K562 (cell line): ENCODE data around the gene HORMAD1. TPM values are rescaled to one million over a fixed set of nuclear protein-coding genes. Genes with fewer than 3 reads are reported as not detected.

Experiments used
- ATAC-seq: fragments of 200-7000 bp; cut with Tn5 transposase; 3 replicates; pipeline ENCODE4 v1.9.1; 2020; ENCODE audit warnings: moderate library complexity
- BruUV-seq: library from RNA; stranded (reverse); fragments of 400-500 nt; replicated peaks from 2 replicates; lab custom pipeline; 2021; lab: Mats Ljungman, UMichigan
- CTCF ChIA-PET: fragments of 300-600 bp; formaldehyde crosslinking; extraction: SDS; loops from one replicate; lab custom pipeline; 2021; ENCODE audit warnings: low intra/inter-chr PET ratio; lab: Yijun Ruan, JAX
- POLR2A ChIA-PET: fragments of 300-600, 350-650 bp; sonication (Branson Sonifier 250); formaldehyde crosslinking; extraction: SDS; loops from one replicate; lab custom pipeline; 2021; ENCODE audit warnings: antibody characterized with exemption, inconsistent platforms; lab: Yijun Ruan, JAX
- DNase-seq, 4 experiments: peaks; one replicate each; pipeline versions ENCODE4 v3.0.0 to v3.0.0-alpha.2; 2011 to 2018; ENCODE audit warnings: low spot score in 3 of 4, mixed read lengths in 3 of 4; ENCODE audit errors: extremely low read depth in 1 of 4
- FAIRE-seq: peaks from 2 replicates; lab custom pipeline; 2011; peaks lifted over from hg19 to GRCh38; lab: Jason Lieb, UNC
- H2AFZ ChIP-seq: 2 replicates; pipeline ENCODE4 v1.6.0; 2011; ENCODE audit warnings: low read depth, low read length, control low read depth, inconsistent platforms
- H3K27ac ChIP-seq: fragments of 200-600 bp; 3 replicates; pipeline ENCODE4 v1.8.0; 2011; ENCODE audit warnings: low read depth, mild to moderate bottlenecking, control low read depth, inconsistent platforms, low read length, moderate library complexity, mixed read lengths; ENCODE audit errors: extremely low read depth
- H3K27me3 ChIP-seq, 2 experiments: fragments of 300-600 bp in 1 of 2; 2 replicates in 1 of 2; 3 replicates in 1 of 2; pipeline versions ENCODE4 v1.6.0 to v1.8.0; 2011; ENCODE audit warnings: inconsistent platforms in 2 of 2, low read length in 2 of 2, mild to moderate bottlenecking in 1 of 2, mixed read lengths in 1 of 2, moderate library complexity in 1 of 2; ENCODE audit not compliant: control insufficient read depth in 2 of 2, insufficient read depth in 2 of 2
- H3K36me3 ChIP-seq: fragments of 300-600 bp; 3 replicates; pipeline ENCODE4 v1.8.0; 2011; ENCODE audit warnings: mild to moderate bottlenecking, low read length, inconsistent platforms; ENCODE audit not compliant: control insufficient read depth, insufficient read depth
- H3K4me1 ChIP-seq, 2 experiments: fragments of 200-600 bp in 1 of 2; replicated peaks in 1 of 2; 2 replicates in 1 of 2; 3 replicates in 1 of 2; pipeline versions ENCODE4 v1.5.1 to v1.8.0; 2011; ENCODE audit warnings: inconsistent platforms in 2 of 2, low read length in 2 of 2, mild to moderate bottlenecking in 1 of 2, mixed read lengths in 1 of 2, moderate library complexity in 1 of 2; ENCODE audit not compliant: control insufficient read depth in 2 of 2, insufficient read depth in 2 of 2
- H3K4me2 ChIP-seq: 2 replicates; pipeline ENCODE4 v1.6.1; 2011; ENCODE audit warnings: low read length, control low read depth, inconsistent platforms, mixed read lengths; ENCODE audit not compliant: insufficient read depth
- H3K4me3 ChIP-seq: fragments of 200-600 bp; sonication (generic), shearing (Covaris generic); 2 replicates; pipeline ENCODE4 v1.5.1; 2016; ENCODE audit warnings: control low read depth, inconsistent platforms
- H3K79me2 ChIP-seq: fragments of 200-600 bp; 3 replicates; pipeline ENCODE4 v1.8.0; 2011; ENCODE audit warnings: low read length, inconsistent platforms; ENCODE audit not compliant: control insufficient read depth, insufficient read depth
- H3K9ac ChIP-seq, 2 experiments: 2 replicates each; pipeline versions ENCODE4 v1.6.0 to v1.6.1; 2011; ENCODE audit warnings: low read depth in 2 of 2, low read length in 2 of 2, control low read depth in 1 of 2, inconsistent platforms in 1 of 2, mild to moderate bottlenecking in 1 of 2, mixed read lengths in 1 of 2; ENCODE audit not compliant: insufficient read depth in 1 of 2
- H3K9me1 ChIP-seq: one replicate; pipeline ENCODE4 v1.6.0; 2011; ENCODE audit warnings: inconsistent platforms, mild to moderate bottlenecking, low read length, moderate library complexity; ENCODE audit not compliant: control insufficient read depth, insufficient read depth
- H3K9me3 ChIP-seq: replicated peaks from 2 replicates; pipeline ENCODE4 v1.5.1; 2011; ENCODE audit warnings: low read depth, low read length, inconsistent platforms; ENCODE audit not compliant: control insufficient read depth, insufficient read depth
- H4K20me1 ChIP-seq: replicated peaks from 2 replicates; pipeline ENCODE4 v1.6.1; 2011; ENCODE audit warnings: low read length, inconsistent platforms, mixed read lengths; ENCODE audit not compliant: control insufficient read depth, insufficient read depth
- CEBPB ChIP-seq: fragments of 450-650 bp; IDR thresholded peaks from 2 replicates; pipeline ENCODE4 v1.6.1; 2016; ENCODE audit warnings: missing genetic modification characterization, missing compliant biosample characterization
- CEBPG ChIP-seq, 3 experiments: fragments of 200-800 bp in 1 of 3; sonication (Bioruptor generic) in 1 of 3; sonication (generic) in 1 of 3; formaldehyde crosslinking in 1 of 3; IDR thresholded peaks in 2 of 3; conservative IDR thresholded peaks in 1 of 3; 2 replicates each; pipeline versions ENCODE4 v1.6.1 to v1.8.0; 2016 to 2022; ENCODE audit warnings: missing compliant biosample characterization in 2 of 3, missing genetic modification characterization in 2 of 3, mild to moderate bottlenecking in 1 of 3, missing genetic modification reagents in 1 of 3
- RBM22 ChIP-seq: fragments of 200-400 bp; formaldehyde crosslinking; IDR thresholded peaks from 2 replicates; pipeline ENCODE4 v1.6.1; 2018; ENCODE audit warnings: low read length, low read depth; ENCODE audit not compliant: poor library complexity, severe bottlenecking
- RBM39 ChIP-seq: fragments of 200-400 bp; formaldehyde crosslinking; optimal IDR thresholded peaks from 2 replicates; pipeline ENCODE3; 2018; ENCODE audit warnings: low read depth, low read length
- ZNF77 ChIP-seq: fragments of 250-450 bp; sonication (Bioruptor Pico); IDR thresholded peaks from 2 replicates; pipeline ENCODE4 v1.5.0; 2020
- WGBS: fragments of 100-300 bp; shearing (Covaris generic); methylation state at CpG from one replicate; pipeline ENCODE4 v1.1.6; 2016; ENCODE audit warnings: low coverage, mixed read lengths; ENCODE audit not compliant: insufficient coverage; ENCODE audit errors: missing lambda C conversion rate; 5-methylcytosine and 5-hydroxymethylcytosine counted together
- in situ Hi-C: fragments of 300-500 bp; cut with MboI; formaldehyde crosslinking; loops from 4 replicates; pipeline ENCODE4 v1.15.0; 2018; ENCODE audit warnings: inconsistent platforms, mixed read lengths
- intact Hi-C: fragments of 100-400 bp; cut with micrococcal nuclease; formaldehyde crosslinking; loops from 2 replicates; pipeline ENCODE4 v1.14.2; 2022
- polyA plus RNA-seq, 8 experiments: library from polyadenylated mRNA; depleted of rRNA in 4 of 8; stranded (reverse) in 5 of 8; unstranded in 3 of 8; fragments of >200 nt; fragmentation: Nextera tagmentation in 2 of 8; fragmentation: Illumina TruSeq in 1 of 8; extraction: Ambion mirVana in 2 of 8; extraction: Trizol in 1 of 8; gene quantifications; 2 replicates each; pipeline versions ENCODE4 v1.2.1 to v1.2.3, GENCODE V29; 2011 to 2014; ENCODE audit warnings: inconsistent platforms in 1 of 8, missing spikeins in 1 of 8
- total RNA-seq, 7 experiments: library from RNA; depleted of rRNA in 6 of 7; stranded (reverse); fragments of >200 nt in 6 of 7; fragmentation: Illumina TruSeq in 2 of 7; extraction: Trizol in 2 of 7; gene quantifications; 2 replicates each; pipeline versions ENCODE4 v1.2.1 to v1.2.3, GENCODE V29; 2011 to 2021; ENCODE audit warnings: low replicate concordance in 1 of 7

The HORMAD1 gene
- total and polyA plus RNA-seq, 9 of the 15 experiments (the other 6 are each of a cell fraction or from before 2014, with no cell fraction given), result not detected

DNA sequence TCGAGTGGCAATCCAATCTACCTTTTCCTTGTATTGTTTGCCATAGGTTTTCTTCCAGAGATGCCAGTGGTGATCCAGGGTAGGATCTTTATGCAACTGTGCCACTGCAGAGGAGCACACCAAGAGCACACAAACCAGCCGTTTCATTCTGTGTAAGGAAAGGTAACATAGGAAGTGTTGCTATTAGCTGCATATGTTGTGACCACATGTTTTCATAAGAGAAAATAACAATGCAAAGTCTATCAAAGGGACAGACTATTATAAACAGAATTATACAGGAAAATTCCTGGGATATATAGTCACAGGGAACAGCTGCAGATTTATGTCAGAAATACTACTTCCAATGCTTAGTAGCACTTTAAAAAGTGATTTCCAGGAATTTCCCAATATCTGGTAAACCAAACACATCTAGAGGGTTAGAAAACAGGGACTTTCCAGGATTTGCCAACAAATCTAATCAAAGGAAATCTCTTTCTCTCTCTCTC is 44.0 kb upstream of the HORMAD1 start:
- H3K27ac ChIP-seq, result peak overlapping the region; percentile 47; the same call in 2 of the 3 replicates
- H3K4me2 ChIP-seq, result peak overlapping the region; percentile 56
- TF ChIP-seq RBM22 (no peak), RBM39 (no peak), CEBPB (0 out of 2 replicates have a peak, but pooled peaks have one; percentile 26), CEBPG (CRISPR knock-in tag; IDR thresholded peaks at IDR 0.05) (no peak), CEBPG (tag; conservative IDR thresholded peaks at IDR 0.05 in 1 of 2, IDR thresholded peaks at IDR 0.05 in 1 of 2) (peak; percentile 22 to 51; a peak in 1 of 4 replicates), ZNF77 (CRISPR knock-in tag) (no peak)
- intact Hi-C loops, result no loop called here
- H3K4me3 ChIP-seq, result peak overlapping the region; percentile 16; the same call in 1 of the 2 replicates
- CTCF ChIA-PET, result no interaction called here
- WGBS, result 55% methylated on average over 2 of the region's 2 CpGs
- in situ Hi-C loops, result no loop called here
- no TSS peak for BruUV-seq
- FAIRE-seq (no peak), ATAC-seq (peak; percentile 41; the same call in 2 of the 3 replicates), DNase-seq (no peak)
- H2AFZ ChIP-seq, result peak overlapping the region; percentile 96
- no peaks in the 10 kb centered on the region for H3K9me1 ChIP-seq
- H3K79me2 ChIP-seq, result no peaks in the 10 kb centered on the region
- no peaks in the 10 kb centered on the region for H4K20me1 ChIP-seq
- POLR2A ChIA-PET, result interaction anchor here (0.6 to 1.8 kb wide), 5 partner anchors 10 to 118 kb away, joined by 3 to 5 read pairs (median 3); partner anchors contain the start of gene GOLPH3L
- H3K27me3 ChIP-seq, result no peaks in the 10 kb centered on the region
- peaks cover 4 to 15% of the 10 kb centered on the region in 2 experiments; a peak in 4 of 5 replicates for H3K4me1 ChIP-seq
- H3K36me3 ChIP-seq, result no peaks in the 10 kb centered on the region
- H3K9me3 ChIP-seq, result no peaks in the 10 kb centered on the region
- H3K9ac ChIP-seq, result peak overlapping the region in 1 of 2 experiments; percentile 57; a peak in 1 of 4 replicates
